Measurements from ENCODE around the gene PTK7. TPM values are rescaled to one million over a fixed set of nuclear protein-coding genes. Genes with fewer than 3 reads are reported as not detected.

The PTK7 gene
- total and polyA plus RNA-seq, 2 experiments from 2014 or later: 46.1 to 147 TPM

DNA sequence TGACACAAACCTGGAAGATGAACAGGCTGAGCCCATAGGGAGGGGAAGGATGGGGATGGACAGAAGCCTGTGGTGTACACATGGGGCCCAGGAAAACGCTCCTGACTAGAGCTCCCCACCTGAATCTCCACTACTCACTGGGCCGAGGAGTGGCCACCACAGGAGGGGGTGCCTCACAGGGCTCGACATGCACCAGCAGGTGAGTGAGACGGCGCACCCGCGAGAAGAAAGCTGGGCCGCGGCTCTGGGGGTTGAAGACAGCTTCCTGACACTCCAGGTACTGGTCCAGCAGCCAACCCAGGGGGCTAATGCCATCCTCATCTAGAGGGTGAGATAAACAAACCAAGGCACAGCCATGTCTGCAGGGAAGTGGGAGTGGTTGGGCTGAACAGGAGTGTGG is 32.8 kb upstream of the PTK7 start:
- no peak overlapping the region; the same call in 2 of the 3 replicates for H3K4me3 Mint-ChIP-seq
- Histone ChIP-seq H3K79me2 (replicated peaks; ENCODE audit: insufficient read depth) (no peaks in the 10 kb centered on the region), H3K27ac (ENCODE audit: low read depth) (no peak overlapping the region), H3K4me2 (no peak overlapping the region), H4K20me1 (replicated peaks; ENCODE audit: insufficient read depth) (no peaks in the 10 kb centered on the region), H3K9me2 (ENCODE audit: insufficient read depth) (no peaks in the 10 kb centered on the region), H3K4me3 (no peak overlapping the region), H3K4me1 (ENCODE audit: insufficient read depth) (no peaks in the 10 kb centered on the region), H3F3A (replicated peaks; ENCODE audit: low read depth) (no peaks in the 10 kb centered on the region), H2AFZ (no peak overlapping the region), H3K36me3 (ENCODE audit: insufficient read depth) (no peaks in the 10 kb centered on the region), H3K27me3 (ENCODE audit: insufficient read depth) (no peaks in the 10 kb centered on the region)
- peaks cover 9% of the 10 kb centered on the region for H3K27me3 Mint-ChIP-seq (ENCODE audit: insufficient read depth, low read depth, poor library complexity)
- DNase-seq (ENCODE audit: low spot score): no peak
- H3K9me3 Mint-ChIP-seq: no peaks in the 10 kb centered on the region
- no peak for ATAC-seq
- no peaks in the 10 kb centered on the region for H3K4me1 Mint-ChIP-seq
- H3K27ac Mint-ChIP-seq: no peak overlapping the region
- TF ChIP-seq STAT1 (IDR thresholded peaks at IDR 0.05; ENCODE audit: unreplicated experiment): no peak
- peaks cover 35% of the 10 kb centered on the region for H3K36me3 Mint-ChIP-seq (ENCODE audit: low read depth)

DNA sequence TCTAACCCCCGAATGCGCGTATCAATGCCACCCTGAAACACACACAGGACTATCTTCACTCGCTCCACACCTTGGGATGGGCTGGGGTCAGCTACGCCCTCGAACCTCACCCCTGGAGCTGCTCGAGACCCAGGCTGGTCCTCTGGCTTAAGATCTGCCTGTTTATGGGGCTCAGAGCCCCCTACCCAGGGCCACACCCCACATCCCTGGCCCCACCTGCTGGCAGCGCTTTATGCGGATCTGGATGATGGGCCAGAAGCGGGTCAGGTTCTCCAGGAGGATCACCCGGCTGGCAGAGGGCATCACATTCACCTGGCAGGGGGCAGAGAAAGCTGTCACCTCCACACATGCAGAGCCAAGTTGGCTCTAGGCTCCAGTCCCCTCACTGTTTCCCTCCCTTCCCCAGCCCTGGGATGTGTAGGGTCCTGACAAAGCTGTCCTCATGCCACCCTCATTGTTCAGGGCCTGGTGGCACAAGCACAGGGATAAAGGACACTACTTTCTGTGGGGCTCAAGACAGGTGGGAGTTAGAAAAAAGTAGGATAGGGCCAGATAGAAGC is 30.7 kb upstream of the PTK7 start:
- Histone ChIP-seq H3K4me3 (no peak overlapping the region), H3K79me2 (replicated peaks; ENCODE audit: insufficient read depth) (no peaks in the 10 kb centered on the region), H3K27ac (ENCODE audit: low read depth) (no peak overlapping the region), H3K36me3 (ENCODE audit: insufficient read depth) (no peaks in the 10 kb centered on the region), H3K9me2 (ENCODE audit: insufficient read depth) (no peaks in the 10 kb centered on the region), H3K27me3 (ENCODE audit: insufficient read depth) (no peaks in the 10 kb centered on the region), H2AFZ (no peak overlapping the region), H3K4me1 (ENCODE audit: insufficient read depth) (no peaks in the 10 kb centered on the region), H4K20me1 (replicated peaks; ENCODE audit: insufficient read depth) (no peaks in the 10 kb centered on the region), H3K4me2 (no peak overlapping the region), H3F3A (replicated peaks; ENCODE audit: low read depth) (no peaks in the 10 kb centered on the region)
- H3K36me3 Mint-ChIP-seq (ENCODE audit: low read depth): peaks cover 43% of the 10 kb centered on the region
- peaks cover 9% of the 10 kb centered on the region for H3K27me3 Mint-ChIP-seq (ENCODE audit: insufficient read depth, low read depth, poor library complexity)
- no peak for ATAC-seq
- TF ChIP-seq EZH2 (IDR thresholded peaks at IDR 0.05; ENCODE audit: low read depth, unreplicated experiment): no peak
- TF ChIP-seq, protein P1, sequence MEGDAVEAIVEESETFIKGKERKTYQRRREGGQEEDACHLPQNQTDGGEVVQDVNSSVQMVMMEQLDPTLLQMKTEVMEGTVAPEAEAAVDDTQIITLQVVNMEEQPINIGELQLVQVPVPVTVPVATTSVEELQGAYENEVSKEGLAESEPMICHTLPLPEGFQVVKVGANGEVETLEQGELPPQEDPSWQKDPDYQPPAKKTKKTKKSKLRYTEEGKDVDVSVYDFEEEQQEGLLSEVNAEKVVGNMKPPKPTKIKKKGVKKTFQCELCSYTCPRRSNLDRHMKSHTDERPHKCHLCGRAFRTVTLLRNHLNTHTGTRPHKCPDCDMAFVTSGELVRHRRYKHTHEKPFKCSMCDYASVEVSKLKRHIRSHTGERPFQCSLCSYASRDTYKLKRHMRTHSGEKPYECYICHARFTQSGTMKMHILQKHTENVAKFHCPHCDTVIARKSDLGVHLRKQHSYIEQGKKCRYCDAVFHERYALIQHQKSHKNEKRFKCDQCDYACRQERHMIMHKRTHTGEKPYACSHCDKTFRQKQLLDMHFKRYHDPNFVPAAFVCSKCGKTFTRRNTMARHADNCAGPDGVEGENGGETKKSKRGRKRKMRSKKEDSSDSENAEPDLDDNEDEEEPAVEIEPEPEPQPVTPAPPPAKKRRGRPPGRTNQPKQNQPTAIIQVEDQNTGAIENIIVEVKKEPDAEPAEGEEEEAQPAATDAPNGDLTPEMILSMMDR (conservative IDR thresholded peaks at IDR 0.05; ENCODE audit: low read depth in 2 of 2): 0 out of 4 replicates have a peak, but pooled peaks of 1 of the 2 experiments have one; percentile 1
- no peak for TF ChIP-seq ZNF331 (CRISPR knock-in tag; IDR thresholded peaks at IDR 0.05; ENCODE audit: low read depth)
- TF ChIP-seq NANOG (IDR thresholded peaks at IDR 0.05; ENCODE audit: borderline replicate concordance): no peak
- TF ChIP-seq, protein P2, sequence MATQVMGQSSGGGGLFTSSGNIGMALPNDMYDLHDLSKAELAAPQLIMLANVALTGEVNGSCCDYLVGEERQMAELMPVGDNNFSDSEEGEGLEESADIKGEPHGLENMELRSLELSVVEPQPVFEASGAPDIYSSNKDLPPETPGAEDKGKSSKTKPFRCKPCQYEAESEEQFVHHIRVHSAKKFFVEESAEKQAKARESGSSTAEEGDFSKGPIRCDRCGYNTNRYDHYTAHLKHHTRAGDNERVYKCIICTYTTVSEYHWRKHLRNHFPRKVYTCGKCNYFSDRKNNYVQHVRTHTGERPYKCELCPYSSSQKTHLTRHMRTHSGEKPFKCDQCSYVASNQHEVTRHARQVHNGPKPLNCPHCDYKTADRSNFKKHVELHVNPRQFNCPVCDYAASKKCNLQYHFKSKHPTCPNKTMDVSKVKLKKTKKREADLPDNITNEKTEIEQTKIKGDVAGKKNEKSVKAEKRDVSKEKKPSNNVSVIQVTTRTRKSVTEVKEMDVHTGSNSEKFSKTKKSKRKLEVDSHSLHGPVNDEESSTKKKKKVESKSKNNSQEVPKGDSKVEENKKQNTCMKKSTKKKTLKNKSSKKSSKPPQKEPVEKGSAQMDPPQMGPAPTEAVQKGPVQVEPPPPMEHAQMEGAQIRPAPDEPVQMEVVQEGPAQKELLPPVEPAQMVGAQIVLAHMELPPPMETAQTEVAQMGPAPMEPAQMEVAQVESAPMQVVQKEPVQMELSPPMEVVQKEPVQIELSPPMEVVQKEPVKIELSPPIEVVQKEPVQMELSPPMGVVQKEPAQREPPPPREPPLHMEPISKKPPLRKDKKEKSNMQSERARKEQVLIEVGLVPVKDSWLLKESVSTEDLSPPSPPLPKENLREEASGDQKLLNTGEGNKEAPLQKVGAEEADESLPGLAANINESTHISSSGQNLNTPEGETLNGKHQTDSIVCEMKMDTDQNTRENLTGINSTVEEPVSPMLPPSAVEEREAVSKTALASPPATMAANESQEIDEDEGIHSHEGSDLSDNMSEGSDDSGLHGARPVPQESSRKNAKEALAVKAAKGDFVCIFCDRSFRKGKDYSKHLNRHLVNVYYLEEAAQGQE (IDR thresholded peaks at IDR 0.05; ENCODE audit: unreplicated experiment): no peak
- TF ChIP-seq POLR2AphosphoS5 (IDR thresholded peaks at IDR 0.05; ENCODE audit: low read depth): no peak
- no peak overlapping the region for H3K27ac Mint-ChIP-seq
- DNase-seq (ENCODE audit: low spot score): no peak
- H3K4me1 Mint-ChIP-seq: peaks cover under 1% of the 10 kb centered on the region; the same call in 1 of the 3 replicates
- no peaks in the 10 kb centered on the region for H3K9me3 Mint-ChIP-seq
- H3K4me3 Mint-ChIP-seq: no peak overlapping the region

Data from GM23338 (cell line).